WTC11 (cell line): Measurements from ENCODE around the gene MGST3. TPM values are rescaled to one million over a fixed set of nuclear protein-coding genes. Genes with fewer than 3 reads are reported as not detected.

Source experiments
- ATAC-seq: fragments of 200-7000 bp; cut with Tn5 transposase; 2 replicates; pipeline ENCODE4 v1.10.0; 2021; ENCODE audit warnings: mild to moderate bottlenecking, moderate library complexity
- CTCF ChIA-PET: fragments of 300-600 bp; sonication (Branson Sonifier 250); formaldehyde crosslinking; loops from one replicate; lab custom pipeline; 2021; ENCODE audit warnings: antibody characterized with exemption; lab: Charles Lee
- POLR2A ChIA-PET: fragments of 350-600 bp; sonication (Branson Sonifier 250); formaldehyde crosslinking; loops from one replicate; lab custom pipeline; 2021; ENCODE audit warnings: antibody characterized with exemption; lab: Charles Lee
- DNase-seq: peaks from one replicate; pipeline ENCODE4 v3.0.0; 2021; ENCODE audit warnings: low spot score
- H3K27ac Mint-ChIP-seq: 2 replicates; pipeline ENCODE4 v1.8.0; 2021; ENCODE audit warnings: mixed read lengths
- H3K27me3 Mint-ChIP-seq: 2 replicates; pipeline ENCODE4 v1.8.0; 2021; ENCODE audit warnings: low read depth, mild to moderate bottlenecking, moderate library complexity, mixed read lengths
- H3K36me3 Mint-ChIP-seq: 2 replicates; pipeline ENCODE4 v1.8.0; 2021; ENCODE audit warnings: mixed read lengths
- H3K4me1 Mint-ChIP-seq: 2 replicates; pipeline ENCODE4 v1.8.0; 2022; ENCODE audit warnings: mixed read lengths
- H3K4me3 Mint-ChIP-seq: 2 replicates; pipeline ENCODE4 v1.8.0; 2021; ENCODE audit warnings: mild to moderate bottlenecking, moderate library complexity, mixed read lengths
- H3K9me3 Mint-ChIP-seq: 2 replicates; pipeline ENCODE4 v1.8.0; 2021; ENCODE audit warnings: mixed read lengths
- ATF1 ChIP-seq: sonication (generic); formaldehyde crosslinking; IDR thresholded peaks from 2 replicates; pipeline ENCODE4 v1.8.1; 2023; ENCODE audit warnings: mild to moderate bottlenecking, moderate library complexity, missing genetic modification reagents
- CREM ChIP-seq: sonication (generic); formaldehyde crosslinking; IDR thresholded peaks from 2 replicates; pipeline ENCODE4 v1.8.1; 2022; ENCODE audit warnings: mild to moderate bottlenecking, missing genetic modification reagents, moderate library complexity
- FOXK1 ChIP-seq: sonication (generic); formaldehyde crosslinking; IDR thresholded peaks from 2 replicates; pipeline ENCODE4 v1.8.0; 2022; ENCODE audit warnings: mild to moderate bottlenecking, moderate library complexity, missing genetic modification reagents
- RELA ChIP-seq: sonication (generic); formaldehyde crosslinking; IDR thresholded peaks from 2 replicates; pipeline ENCODE4 v1.8.1; 2022; ENCODE audit warnings: missing genetic modification reagents, mild to moderate bottlenecking, borderline replicate concordance
- SMAD3 ChIP-seq: sonication (generic); formaldehyde crosslinking; IDR thresholded peaks from 2 replicates; pipeline ENCODE4 v1.8.0; 2022; ENCODE audit warnings: missing genetic modification reagents, mild to moderate bottlenecking, borderline replicate concordance
- SP1 ChIP-seq: sonication (generic); formaldehyde crosslinking; conservative IDR thresholded peaks from 2 replicates; pipeline ENCODE4 v1.8.1; 2022; ENCODE audit warnings: missing genetic modification reagents
- total RNA-seq: library from RNA; stranded (reverse); gene quantifications from 3 replicates; pipeline ENCODE4 v1.2.3, GENCODE V29; 2021
- TF ChIP-seq, protein P1 (sequence below): fragments of 250-450 bp; sonication (Bioruptor Pico); IDR thresholded peaks from 2 replicates; pipeline ENCODE4 v1.9.0; 2021; ENCODE audit warnings: mild to moderate bottlenecking, borderline replicate concordance
- TF ChIP-seq, protein P2 (sequence below): fragments of 200-600 bp; IDR thresholded peaks from 2 replicates; pipeline ENCODE4 v1.8.0; 2022; ENCODE audit warnings: antibody characterized with exemption
- TF ChIP-seq, protein P3 (sequence below): sonication (generic); formaldehyde crosslinking; IDR thresholded peaks from 2 replicates; pipeline ENCODE4 v1.8.1; 2023; ENCODE audit warnings: mild to moderate bottlenecking, missing genetic modification reagents
- TF ChIP-seq, protein P4 (sequence below): sonication (generic); formaldehyde crosslinking; IDR thresholded peaks from 2 replicates; pipeline ENCODE4 v1.8.1; 2023; ENCODE audit warnings: mild to moderate bottlenecking, missing genetic modification reagents, borderline replicate concordance

MGST3 gene
- total RNA-seq, 1 experiment from 2014 or later = 137 TPM

DNA sequence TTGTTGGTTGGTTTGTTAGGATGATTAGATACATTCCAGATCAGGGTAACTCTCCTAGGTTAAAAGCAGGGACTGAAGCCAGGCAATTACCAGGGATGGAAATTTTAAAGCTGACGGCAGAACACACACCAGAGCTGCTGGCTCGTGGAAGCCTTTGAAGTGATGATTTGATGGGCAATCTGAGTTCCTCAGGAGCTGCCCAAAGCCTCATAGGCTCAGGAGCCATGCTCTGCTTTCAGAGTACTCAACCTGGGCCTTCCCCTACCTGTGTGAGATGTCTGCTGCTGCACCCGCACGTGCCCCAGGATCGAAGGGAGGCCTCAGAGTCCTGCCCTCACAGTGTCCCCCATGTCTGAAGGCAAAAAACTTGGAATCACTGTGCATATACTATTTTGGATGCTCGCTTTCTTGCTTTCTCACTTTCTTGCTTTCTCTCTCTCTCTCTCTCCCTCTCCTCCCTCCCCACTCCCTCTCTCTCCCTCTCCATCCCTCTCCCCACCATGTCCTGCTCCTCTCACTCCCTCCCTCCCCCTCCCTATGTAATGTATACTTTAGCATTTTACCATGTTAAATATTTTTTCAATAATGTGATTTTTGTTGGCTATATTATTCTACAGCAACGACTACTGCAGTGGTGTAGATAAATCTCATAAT, 18.0 kb downstream of the MGST3 start:
- no peaks in the 10 kb centered on the region for H3K9me3 Mint-ChIP-seq
- peak overlapping the region; percentile 27; the same call in 1 of the 2 replicates for H3K27ac Mint-ChIP-seq
- H3K36me3 Mint-ChIP-seq = peaks cover 19% of the 10 kb centered on the region
- no peaks in the 10 kb centered on the region for H3K27me3 Mint-ChIP-seq
- peaks cover 5% of the 10 kb centered on the region; the same call in 1 of the 2 replicates for H3K4me1 Mint-ChIP-seq
- ATAC-seq (no peak), DNase-seq (no peak)
- TF ChIP-seq SMAD3 (CRISPR knock-in tag) (no peak), SP1 (CRISPR knock-in tag) (no peak), FOXK1 (CRISPR knock-in tag) (no peak), ATF1 (no peak), RELA (CRISPR knock-in tag) (no peak), CREM (CRISPR knock-in tag) (no peak)
- TF ChIP-seq, protein P1, sequence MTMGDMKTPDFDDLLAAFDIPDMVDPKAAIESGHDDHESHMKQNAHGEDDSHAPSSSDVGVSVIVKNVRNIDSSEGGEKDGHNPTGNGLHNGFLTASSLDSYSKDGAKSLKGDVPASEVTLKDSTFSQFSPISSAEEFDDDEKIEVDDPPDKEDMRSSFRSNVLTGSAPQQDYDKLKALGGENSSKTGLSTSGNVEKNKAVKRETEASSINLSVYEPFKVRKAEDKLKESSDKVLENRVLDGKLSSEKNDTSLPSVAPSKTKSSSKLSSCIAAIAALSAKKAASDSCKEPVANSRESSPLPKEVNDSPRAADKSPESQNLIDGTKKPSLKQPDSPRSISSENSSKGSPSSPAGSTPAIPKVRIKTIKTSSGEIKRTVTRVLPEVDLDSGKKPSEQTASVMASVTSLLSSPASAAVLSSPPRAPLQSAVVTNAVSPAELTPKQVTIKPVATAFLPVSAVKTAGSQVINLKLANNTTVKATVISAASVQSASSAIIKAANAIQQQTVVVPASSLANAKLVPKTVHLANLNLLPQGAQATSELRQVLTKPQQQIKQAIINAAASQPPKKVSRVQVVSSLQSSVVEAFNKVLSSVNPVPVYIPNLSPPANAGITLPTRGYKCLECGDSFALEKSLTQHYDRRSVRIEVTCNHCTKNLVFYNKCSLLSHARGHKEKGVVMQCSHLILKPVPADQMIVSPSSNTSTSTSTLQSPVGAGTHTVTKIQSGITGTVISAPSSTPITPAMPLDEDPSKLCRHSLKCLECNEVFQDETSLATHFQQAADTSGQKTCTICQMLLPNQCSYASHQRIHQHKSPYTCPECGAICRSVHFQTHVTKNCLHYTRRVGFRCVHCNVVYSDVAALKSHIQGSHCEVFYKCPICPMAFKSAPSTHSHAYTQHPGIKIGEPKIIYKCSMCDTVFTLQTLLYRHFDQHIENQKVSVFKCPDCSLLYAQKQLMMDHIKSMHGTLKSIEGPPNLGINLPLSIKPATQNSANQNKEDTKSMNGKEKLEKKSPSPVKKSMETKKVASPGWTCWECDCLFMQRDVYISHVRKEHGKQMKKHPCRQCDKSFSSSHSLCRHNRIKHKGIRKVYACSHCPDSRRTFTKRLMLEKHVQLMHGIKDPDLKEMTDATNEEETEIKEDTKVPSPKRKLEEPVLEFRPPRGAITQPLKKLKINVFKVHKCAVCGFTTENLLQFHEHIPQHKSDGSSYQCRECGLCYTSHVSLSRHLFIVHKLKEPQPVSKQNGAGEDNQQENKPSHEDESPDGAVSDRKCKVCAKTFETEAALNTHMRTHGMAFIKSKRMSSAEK (CRISPR knock-in tag) = no peak
- TF ChIP-seq, protein P2, sequence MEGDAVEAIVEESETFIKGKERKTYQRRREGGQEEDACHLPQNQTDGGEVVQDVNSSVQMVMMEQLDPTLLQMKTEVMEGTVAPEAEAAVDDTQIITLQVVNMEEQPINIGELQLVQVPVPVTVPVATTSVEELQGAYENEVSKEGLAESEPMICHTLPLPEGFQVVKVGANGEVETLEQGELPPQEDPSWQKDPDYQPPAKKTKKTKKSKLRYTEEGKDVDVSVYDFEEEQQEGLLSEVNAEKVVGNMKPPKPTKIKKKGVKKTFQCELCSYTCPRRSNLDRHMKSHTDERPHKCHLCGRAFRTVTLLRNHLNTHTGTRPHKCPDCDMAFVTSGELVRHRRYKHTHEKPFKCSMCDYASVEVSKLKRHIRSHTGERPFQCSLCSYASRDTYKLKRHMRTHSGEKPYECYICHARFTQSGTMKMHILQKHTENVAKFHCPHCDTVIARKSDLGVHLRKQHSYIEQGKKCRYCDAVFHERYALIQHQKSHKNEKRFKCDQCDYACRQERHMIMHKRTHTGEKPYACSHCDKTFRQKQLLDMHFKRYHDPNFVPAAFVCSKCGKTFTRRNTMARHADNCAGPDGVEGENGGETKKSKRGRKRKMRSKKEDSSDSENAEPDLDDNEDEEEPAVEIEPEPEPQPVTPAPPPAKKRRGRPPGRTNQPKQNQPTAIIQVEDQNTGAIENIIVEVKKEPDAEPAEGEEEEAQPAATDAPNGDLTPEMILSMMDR = no peak
- TF ChIP-seq, protein P3, sequence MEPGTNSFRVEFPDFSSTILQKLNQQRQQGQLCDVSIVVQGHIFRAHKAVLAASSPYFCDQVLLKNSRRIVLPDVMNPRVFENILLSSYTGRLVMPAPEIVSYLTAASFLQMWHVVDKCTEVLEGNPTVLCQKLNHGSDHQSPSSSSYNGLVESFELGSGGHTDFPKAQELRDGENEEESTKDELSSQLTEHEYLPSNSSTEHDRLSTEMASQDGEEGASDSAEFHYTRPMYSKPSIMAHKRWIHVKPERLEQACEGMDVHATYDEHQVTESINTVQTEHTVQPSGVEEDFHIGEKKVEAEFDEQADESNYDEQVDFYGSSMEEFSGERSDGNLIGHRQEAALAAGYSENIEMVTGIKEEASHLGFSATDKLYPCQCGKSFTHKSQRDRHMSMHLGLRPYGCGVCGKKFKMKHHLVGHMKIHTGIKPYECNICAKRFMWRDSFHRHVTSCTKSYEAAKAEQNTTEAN (CRISPR knock-in tag) = no peak
- ChIA-PET POLR2A (no interaction called here), CTCF (interaction anchor here (0.8 kb wide), 1 partner anchor 47 kb away, joined by 3 read pairs; no protein-coding TSS in a partner anchor)
- no peak overlapping the region for H3K4me3 Mint-ChIP-seq

DNA sequence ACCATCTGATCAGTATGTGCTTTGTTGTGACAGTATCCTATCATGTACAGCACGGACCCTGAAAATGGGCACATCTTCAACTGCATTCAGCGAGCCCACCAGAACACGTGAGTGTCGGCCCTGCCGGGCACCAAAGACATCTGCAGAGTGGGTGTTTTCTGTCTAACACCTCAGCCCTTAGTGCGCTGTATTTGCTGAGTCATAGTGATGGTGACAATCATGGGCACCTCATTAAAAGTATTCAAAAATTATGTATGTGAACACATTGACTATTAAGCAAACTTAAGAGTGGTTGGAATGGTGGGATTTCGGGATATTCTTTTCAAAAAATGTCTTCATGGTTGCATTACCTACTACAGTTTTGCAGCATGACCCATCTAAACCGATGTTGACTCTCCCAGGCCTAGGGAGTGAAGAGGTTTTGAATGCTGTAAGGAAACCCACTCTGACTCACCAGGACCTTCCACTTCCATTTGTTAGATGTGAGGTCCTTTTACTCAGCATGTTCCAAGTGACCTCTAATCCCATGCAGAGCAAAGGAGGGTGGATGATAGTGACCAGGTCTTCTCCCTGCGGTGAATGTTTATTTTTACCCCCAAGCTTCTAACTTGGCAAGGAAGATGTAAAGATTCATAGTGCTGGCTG, 20.1 kb downstream of the MGST3 start:
- Mint-ChIP-seq H3K27ac (no peak overlapping the region), H3K4me1 (peaks cover 5% of the 10 kb centered on the region; the same call in 1 of the 2 replicates), H3K36me3 (peaks cover 27% of the 10 kb centered on the region), H3K4me3 (no peak overlapping the region), H3K9me3 (no peaks in the 10 kb centered on the region), H3K27me3 (no peaks in the 10 kb centered on the region)
- no peak for ATAC-seq
- TF ChIP-seq, protein P4, sequence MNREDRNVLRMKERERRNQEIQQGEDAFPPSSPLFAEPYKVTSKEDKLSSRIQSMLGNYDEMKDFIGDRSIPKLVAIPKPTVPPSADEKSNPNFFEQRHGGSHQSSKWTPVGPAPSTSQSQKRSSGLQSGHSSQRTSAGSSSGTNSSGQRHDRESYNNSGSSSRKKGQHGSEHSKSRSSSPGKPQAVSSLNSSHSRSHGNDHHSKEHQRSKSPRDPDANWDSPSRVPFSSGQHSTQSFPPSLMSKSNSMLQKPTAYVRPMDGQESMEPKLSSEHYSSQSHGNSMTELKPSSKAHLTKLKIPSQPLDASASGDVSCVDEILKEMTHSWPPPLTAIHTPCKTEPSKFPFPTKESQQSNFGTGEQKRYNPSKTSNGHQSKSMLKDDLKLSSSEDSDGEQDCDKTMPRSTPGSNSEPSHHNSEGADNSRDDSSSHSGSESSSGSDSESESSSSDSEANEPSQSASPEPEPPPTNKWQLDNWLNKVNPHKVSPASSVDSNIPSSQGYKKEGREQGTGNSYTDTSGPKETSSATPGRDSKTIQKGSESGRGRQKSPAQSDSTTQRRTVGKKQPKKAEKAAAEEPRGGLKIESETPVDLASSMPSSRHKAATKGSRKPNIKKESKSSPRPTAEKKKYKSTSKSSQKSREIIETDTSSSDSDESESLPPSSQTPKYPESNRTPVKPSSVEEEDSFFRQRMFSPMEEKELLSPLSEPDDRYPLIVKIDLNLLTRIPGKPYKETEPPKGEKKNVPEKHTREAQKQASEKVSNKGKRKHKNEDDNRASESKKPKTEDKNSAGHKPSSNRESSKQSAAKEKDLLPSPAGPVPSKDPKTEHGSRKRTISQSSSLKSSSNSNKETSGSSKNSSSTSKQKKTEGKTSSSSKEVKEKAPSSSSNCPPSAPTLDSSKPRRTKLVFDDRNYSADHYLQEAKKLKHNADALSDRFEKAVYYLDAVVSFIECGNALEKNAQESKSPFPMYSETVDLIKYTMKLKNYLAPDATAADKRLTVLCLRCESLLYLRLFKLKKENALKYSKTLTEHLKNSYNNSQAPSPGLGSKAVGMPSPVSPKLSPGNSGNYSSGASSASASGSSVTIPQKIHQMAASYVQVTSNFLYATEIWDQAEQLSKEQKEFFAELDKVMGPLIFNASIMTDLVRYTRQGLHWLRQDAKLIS (CRISPR knock-in tag) = no peak
- no peak for DNase-seq
- ChIA-PET CTCF (no interaction called here), POLR2A (no interaction called here)
